Mesothelial cell of epicardium (in vitro differentiated cells): ENCODE data around the gene CAMTA1. TPM values are rescaled to one million over a fixed set of nuclear protein-coding genes. Genes with fewer than 3 reads are reported as not detected.
"Not testable (repeated sequence)": the region's sequence is repeated elsewhere in the genome, so short reads cannot be mapped to it uniquely, and the experiment has no call there.

ENCODE experiments used
- DNase-seq, 2 experiments: peaks; one replicate each; pipeline ENCODE4 v3.0.0; 2021; ENCODE audit warnings: low spot score in 2 of 2; ENCODE audit not compliant: unreplicated experiment in 2 of 2
- H3K27ac Mint-ChIP-seq: 2 replicates; pipeline ENCODE4 v1.8.0; 2021; ENCODE audit warnings: mixed read lengths
- H3K27me3 Mint-ChIP-seq: 2 replicates; pipeline ENCODE4 v1.8.0; 2021; ENCODE audit warnings: low read depth, mixed read lengths
- H3K36me3 Mint-ChIP-seq: 2 replicates; pipeline ENCODE4 v1.8.0; 2021; ENCODE audit warnings: mixed read lengths
- H3K4me1 Mint-ChIP-seq: 2 replicates; pipeline ENCODE4 v1.8.0; 2021; ENCODE audit warnings: mixed read lengths
- H3K4me3 Mint-ChIP-seq: 2 replicates; pipeline ENCODE4 v1.8.0; 2021; ENCODE audit warnings: mild to moderate bottlenecking, moderate library complexity, mixed read lengths
- H3K9me3 Mint-ChIP-seq: 2 replicates; pipeline ENCODE4 v1.8.0; 2021; ENCODE audit warnings: mixed read lengths
- total RNA-seq: library from RNA; stranded (reverse); gene quantifications from 3 replicates; pipeline ENCODE4 v1.2.1, GENCODE V29; 2021
- TF ChIP-seq, protein P1 (sequence below): fragments of 200-600 bp; sonication (generic); IDR thresholded peaks from one replicate; pipeline ENCODE4 v1.5.0; 2021; ENCODE audit warnings: antibody characterized with exemption; ENCODE audit not compliant: unreplicated experiment

Gene CAMTA1
- total RNA-seq, 1 donor from 2014 or later = 70.4 TPM

DNA sequence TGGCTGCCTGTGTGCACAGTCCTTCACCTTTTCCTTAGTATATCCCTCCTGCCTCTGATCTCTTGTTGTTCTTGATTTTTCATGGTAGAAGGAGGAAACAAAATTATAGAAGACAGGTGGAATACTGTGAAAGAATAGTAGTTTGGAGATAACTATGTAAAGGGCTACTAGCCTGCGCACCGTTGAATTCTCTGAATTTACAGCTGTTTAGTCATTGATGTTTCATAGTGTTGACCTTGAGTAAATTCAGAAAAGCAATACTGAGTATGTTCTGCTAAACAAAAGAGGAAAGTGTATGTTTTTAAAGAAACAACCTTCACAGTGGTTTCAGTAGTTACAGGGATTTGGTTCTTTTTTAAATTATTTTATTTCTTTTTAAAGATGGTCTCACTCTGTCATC is 18.1 kb downstream of the CAMTA1 start:
- no peak for DNase-seq
- Mint-ChIP-seq H3K4me1 (peaks cover 21% of the 10 kb centered on the region), H3K36me3 (no peaks in the 10 kb centered on the region), H3K27me3 (no peaks in the 10 kb centered on the region), H3K27ac (peak overlapping the region; percentile 24), H3K4me3 (no peak overlapping the region), H3K9me3 (no peaks in the 10 kb centered on the region)
- TF ChIP-seq, protein P1, sequence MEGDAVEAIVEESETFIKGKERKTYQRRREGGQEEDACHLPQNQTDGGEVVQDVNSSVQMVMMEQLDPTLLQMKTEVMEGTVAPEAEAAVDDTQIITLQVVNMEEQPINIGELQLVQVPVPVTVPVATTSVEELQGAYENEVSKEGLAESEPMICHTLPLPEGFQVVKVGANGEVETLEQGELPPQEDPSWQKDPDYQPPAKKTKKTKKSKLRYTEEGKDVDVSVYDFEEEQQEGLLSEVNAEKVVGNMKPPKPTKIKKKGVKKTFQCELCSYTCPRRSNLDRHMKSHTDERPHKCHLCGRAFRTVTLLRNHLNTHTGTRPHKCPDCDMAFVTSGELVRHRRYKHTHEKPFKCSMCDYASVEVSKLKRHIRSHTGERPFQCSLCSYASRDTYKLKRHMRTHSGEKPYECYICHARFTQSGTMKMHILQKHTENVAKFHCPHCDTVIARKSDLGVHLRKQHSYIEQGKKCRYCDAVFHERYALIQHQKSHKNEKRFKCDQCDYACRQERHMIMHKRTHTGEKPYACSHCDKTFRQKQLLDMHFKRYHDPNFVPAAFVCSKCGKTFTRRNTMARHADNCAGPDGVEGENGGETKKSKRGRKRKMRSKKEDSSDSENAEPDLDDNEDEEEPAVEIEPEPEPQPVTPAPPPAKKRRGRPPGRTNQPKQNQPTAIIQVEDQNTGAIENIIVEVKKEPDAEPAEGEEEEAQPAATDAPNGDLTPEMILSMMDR = no peak

DNA sequence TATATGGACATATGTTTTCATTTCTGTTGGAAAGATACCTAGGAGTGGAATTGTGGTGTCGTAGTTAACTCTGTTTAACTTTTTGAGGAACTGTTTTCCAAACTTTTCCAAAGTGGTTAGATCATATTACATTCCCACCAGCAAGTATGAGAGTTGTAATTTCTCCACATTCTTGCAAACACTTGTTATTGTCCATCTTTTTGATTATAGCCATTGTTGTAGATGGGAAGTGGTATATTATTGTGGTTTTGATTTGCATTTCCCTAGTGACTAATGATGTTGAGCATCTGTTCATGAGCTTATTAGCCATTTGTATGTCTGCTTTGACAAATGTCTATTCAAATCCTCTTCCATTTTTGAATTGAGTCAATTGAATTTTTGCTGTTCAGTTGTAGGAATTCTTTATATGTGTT is 19.8 kb downstream of the CAMTA1 start:
- Mint-ChIP-seq H3K36me3 (no peaks in the 10 kb centered on the region), H3K9me3 (no peaks in the 10 kb centered on the region), H3K4me3 (no peak overlapping the region), H3K4me1 (peaks cover 21% of the 10 kb centered on the region), H3K27ac (no peak overlapping the region), H3K27me3 (no peaks in the 10 kb centered on the region)
- DNase-seq = no peak
- TF ChIP-seq, protein P1 = no peak

DNA sequence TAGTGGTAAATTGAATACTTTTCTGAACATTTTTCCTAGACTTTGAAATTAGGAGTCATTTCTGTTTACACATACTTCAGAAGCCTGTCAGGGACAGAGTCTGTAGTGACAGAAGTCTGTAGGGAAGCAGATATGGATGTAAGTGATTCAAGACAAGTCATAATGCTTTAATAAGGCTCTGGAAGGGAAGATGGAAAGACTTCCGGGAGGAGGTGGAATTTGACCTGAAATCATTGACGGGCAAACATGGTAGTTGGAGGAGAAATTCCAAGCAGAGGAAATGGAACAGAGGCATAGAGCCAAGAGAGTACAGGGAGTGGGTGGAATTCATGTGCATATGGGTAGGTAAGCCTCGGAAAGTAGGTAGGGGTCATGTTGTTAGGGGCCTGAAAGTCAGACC is 22.5 kb downstream of the CAMTA1 start:
- Mint-ChIP-seq H3K27ac (no peak overlapping the region), H3K4me1 (peaks cover 10% of the 10 kb centered on the region), H3K27me3 (no peaks in the 10 kb centered on the region), H3K36me3 (no peaks in the 10 kb centered on the region), H3K4me3 (no peak overlapping the region), H3K9me3 (no peaks in the 10 kb centered on the region)
- TF ChIP-seq, protein P1 = no peak
- no peak for DNase-seq

DNA sequence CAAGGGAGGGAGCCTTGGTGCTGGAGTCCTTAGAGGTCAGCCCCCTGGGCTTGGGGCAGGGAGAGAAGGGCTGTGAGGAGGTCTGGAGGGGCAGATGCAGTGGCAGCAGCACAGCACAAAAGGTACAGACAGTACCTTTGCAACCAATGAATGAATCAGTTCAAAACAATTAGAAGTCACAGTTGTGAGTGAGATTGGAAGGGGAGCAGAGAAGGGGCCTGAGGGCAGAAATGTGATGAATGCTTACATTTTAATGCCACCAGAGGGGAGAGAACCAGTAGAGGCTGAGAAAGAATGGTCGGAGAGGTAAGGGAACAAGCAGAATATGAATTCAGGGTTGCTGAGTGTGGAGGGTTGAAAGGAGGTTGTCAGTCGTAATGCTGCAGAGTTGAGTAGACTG is 24.2 kb downstream of the CAMTA1 start:
- no peaks in the 10 kb centered on the region for H3K36me3 Mint-ChIP-seq
- TF ChIP-seq, protein P1 = no peak
- H3K27me3 Mint-ChIP-seq = no peaks in the 10 kb centered on the region
- H3K4me1 Mint-ChIP-seq = peaks cover 11% of the 10 kb centered on the region
- no peak for DNase-seq
- no peak overlapping the region for H3K4me3 Mint-ChIP-seq
- H3K9me3 Mint-ChIP-seq = no peaks in the 10 kb centered on the region
- no peak overlapping the region for H3K27ac Mint-ChIP-seq

DNA sequence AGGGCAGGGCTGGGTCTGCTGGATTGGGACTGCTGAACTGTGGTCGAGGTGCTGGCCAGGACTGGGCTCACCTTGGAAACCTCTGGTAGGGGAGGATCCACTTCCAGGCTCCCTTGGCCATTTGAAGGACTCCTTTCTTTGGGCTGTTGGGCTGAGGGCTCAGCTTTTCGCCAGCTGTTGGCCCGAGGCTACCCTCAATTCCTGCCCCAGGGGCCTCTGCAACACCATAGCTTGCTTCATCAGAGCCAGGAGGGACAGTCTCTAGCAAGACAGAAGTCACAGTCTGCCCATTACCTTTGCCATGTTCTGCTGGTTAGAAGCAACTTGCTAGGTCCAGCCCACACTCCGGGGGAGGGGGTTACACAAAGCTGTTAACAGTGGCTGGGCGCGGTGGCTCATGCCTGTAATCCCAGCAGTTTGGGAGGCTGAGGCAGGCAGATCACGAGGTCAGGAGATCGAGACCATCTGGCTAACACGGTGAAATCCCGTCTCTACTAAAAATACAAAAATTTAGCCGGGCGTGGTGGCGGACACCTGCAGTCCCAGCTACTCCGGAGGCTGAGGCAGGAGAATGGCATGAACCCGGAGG is 25.0 kb downstream of the CAMTA1 start:
- not testable (repeated sequence) for H3K27ac Mint-ChIP-seq, H3K36me3 Mint-ChIP-seq, DNase-seq, H3K4me3 Mint-ChIP-seq, H3K27me3 Mint-ChIP-seq, H3K9me3 Mint-ChIP-seq
- peaks cover 11% of the 10 kb centered on the region for H3K4me1 Mint-ChIP-seq

DNA sequence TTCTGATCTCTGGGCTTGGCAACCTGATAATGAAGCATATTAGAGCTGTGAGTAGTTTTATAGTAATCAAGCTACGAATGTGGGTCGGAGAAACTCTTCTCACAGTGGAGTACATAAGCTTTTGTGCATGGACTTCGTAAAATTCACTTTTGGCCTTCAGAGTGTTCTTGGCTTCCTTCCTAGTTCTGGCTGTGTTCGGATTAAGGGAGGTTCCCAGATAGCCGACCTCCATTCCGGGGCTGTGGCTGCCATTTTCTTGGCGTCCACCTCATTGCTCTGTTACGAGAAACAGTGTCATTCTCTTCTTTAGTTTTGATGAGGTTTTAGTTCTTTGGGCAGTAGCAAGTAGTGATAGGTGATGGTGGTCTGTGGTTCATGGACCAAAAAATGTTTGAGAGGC is 26.3 kb downstream of the CAMTA1 start:
- TF ChIP-seq, protein P1 = no peak
- H3K27ac Mint-ChIP-seq = peak overlapping the region; percentile 48
- H3K4me3 Mint-ChIP-seq = no peak overlapping the region
- H3K36me3 Mint-ChIP-seq = no peaks in the 10 kb centered on the region
- DNase-seq = no peak
- H3K9me3 Mint-ChIP-seq = no peaks in the 10 kb centered on the region
- H3K4me1 Mint-ChIP-seq = peaks cover 6% of the 10 kb centered on the region
- no peaks in the 10 kb centered on the region for H3K27me3 Mint-ChIP-seq
